Spleen (tissue), 11 donors: Measurements from ENCODE around the gene DNAJC17. TPM values are rescaled to one million over a fixed set of nuclear protein-coding genes. Genes with fewer than 3 reads are reported as not detected.

Experiments
- DNase-seq: peaks from one replicate; pipeline ENCODE4 v3.0.0-alpha.2; 2020
- H3K27ac ChIP-seq, 8 donors: fragments of 200-600 bp; sonication (generic) in 7 of 8; 1 replicate in 4 of 8; 2 replicates in 4 of 8; pipeline versions ENCODE4 v1.5.0 to v1.8.0; 2016 to 2021; ENCODE audit warnings: inconsistent platforms in 4 of 8, mild to moderate bottlenecking in 4 of 8, moderate library complexity in 1 of 8
- H3K27me3 ChIP-seq, 7 donors: fragments of 200-600 bp; sonication (generic) in 6 of 7; replicated peaks in 1 of 7; 1 replicate in 4 of 7; 2 replicates in 3 of 7; pipeline versions ENCODE4 v1.5.0 to v1.8.0; 2016 to 2021; ENCODE audit warnings: inconsistent platforms in 3 of 7, mild to moderate bottlenecking in 1 of 7
- H3K36me3 ChIP-seq, 6 donors: fragments of 200-600 bp; sonication (generic) in 5 of 6; 1 replicate in 4 of 6; 2 replicates in 2 of 6; pipeline versions ENCODE4 v1.5.0 to v1.8.0; 2016 to 2021; ENCODE audit warnings: inconsistent platforms in 2 of 6
- H3K4me1 ChIP-seq, 6 donors: fragments of 200-600 bp; sonication (generic) in 5 of 6; 1 replicate in 3 of 6; 2 replicates in 3 of 6; pipeline versions ENCODE4 v1.5.0 to v1.8.0; 2016 to 2021; ENCODE audit warnings: inconsistent platforms in 3 of 6
- H3K4me3 ChIP-seq, 8 donors: fragments of 200-600 bp; sonication (generic) in 7 of 8; 1 replicate in 4 of 8; 2 replicates in 4 of 8; pipeline versions ENCODE4 v1.5.0 to v1.8.0; 2016 to 2021; ENCODE audit warnings: inconsistent platforms in 4 of 8, mild to moderate bottlenecking in 4 of 8, moderate library complexity in 2 of 8
- H3K9me3 ChIP-seq, 8 donors: fragments of 200-600 bp; sonication (generic) in 7 of 8; 1 replicate in 4 of 8; 2 replicates in 4 of 8; pipeline versions ENCODE4 v1.5.0 to v1.8.0; 2016 to 2021; ENCODE audit warnings: inconsistent platforms in 4 of 8
- POLR2A ChIP-seq, 3 donors: fragments of 450-650 bp; IDR thresholded peaks; one replicate each; pipeline ENCODE4 v1.5.1; 2017; ENCODE audit warnings: antibody characterized with exemption in 3 of 3, mild to moderate bottlenecking in 1 of 3
- POLR2AphosphoS5 ChIP-seq, 3 donors: sonication (generic); formaldehyde crosslinking; IDR thresholded peaks; one replicate each; pipeline ENCODE4 v1.5.1; 2017; ENCODE audit warnings: antibody characterized with exemption in 3 of 3
- WGBS, 5 donors: extraction: QIAGEN DNeasy Blood & Tissue Kit in 3 of 5; methylation state at CpG; one replicate each; pipeline versions ENCODE4 v1.1.5 to v1.1.7; 2013 to 2018; 5-methylcytosine and 5-hydroxymethylcytosine counted together
- intact Hi-C: fragments of 100-400 bp; cut with DNase I; formaldehyde crosslinking; loops from one replicate; pipeline ENCODE4 v1.15.0; 2023; ENCODE audit warnings: low total_unique reads
- polyA plus RNA-seq, 3 donors: library from polyadenylated mRNA; stranded (reverse); fragments of 200-250 nt; gene quantifications; one replicate each; pipeline ENCODE4 v1.2.1, GENCODE V29; 2013
- total RNA-seq, 7 donors: library from RNA; depleted of rRNA in 3 of 7; stranded (reverse); fragments of >200 nt in 3 of 7; fragmentation: NEBNext Ultra II Directional in 4 of 7; extraction: Animal tissue kit (Norgen Biotek cat#: 25700) in 4 of 7; gene quantifications; one replicate each; pipeline versions ENCODE4 v1.1.0 to v1.2.1, GENCODE V29; 2016 to 2021
- TF ChIP-seq, protein P1 (sequence below), 11 experiments: fragments of 200-600 bp in 7 of 11; fragments of 450-650 bp in 4 of 11; sonication (generic) in 4 of 11; IDR thresholded peaks in 8 of 11; conservative IDR thresholded peaks in 3 of 11; 1 replicate in 7 of 11; 2 replicates in 4 of 11; pipeline versions ENCODE4 v1.4.0 to v1.8.0; 2016 to 2021; ENCODE audit warnings: antibody characterized with exemption in 11 of 11, inconsistent platforms in 4 of 11, mild to moderate bottlenecking in 1 of 11
- donor health status: healthy with polysubstance abuse.
- donor health status: DM: no; HTN: no; CAD: no; lungs with moderate emphysema.
- donor health status: DM: no; HTN: no; CAD: no.
- donor health status: Bipolar disorder and iron deficiency.
- donor health status: healthy.
- donor health status: DM: no; HTN: no; CAD: no.
- donor health status: DM: yes; HTN: yes; CAD: no.

The DNAJC17 gene
- total and polyA plus RNA-seq, 10 donors: 16.2 to 61.5 (median 44.7) TPM

DNA sequence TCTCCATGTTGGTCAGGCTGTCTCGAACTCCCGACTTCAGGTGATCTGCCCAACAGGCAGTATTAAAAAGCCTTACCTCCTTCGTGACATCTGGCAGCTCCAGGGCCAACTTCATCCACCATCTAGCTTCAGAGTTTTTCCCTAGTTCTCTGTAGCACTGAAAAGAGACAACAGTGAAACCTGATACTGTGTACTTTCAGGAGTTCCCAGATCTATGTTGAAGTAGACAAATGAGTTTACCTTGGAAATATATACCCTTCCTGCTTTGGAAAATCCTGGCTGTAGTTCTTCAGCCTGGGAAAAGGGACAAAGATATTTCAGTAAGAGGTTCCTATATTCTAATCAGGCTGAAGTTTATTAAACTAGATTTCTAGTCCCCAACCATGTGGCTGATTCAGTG, 70.2 kb downstream of the DNAJC17 start:
- no peaks in the 10 kb centered on the region for H3K27me3 ChIP-seq
- no peak for DNase-seq
- no peaks in the 10 kb centered on the region for H3K9me3 ChIP-seq
- WGBS, 5 donors: 93 to 97% (median 94%) methylated on average over 3 of the region's 3 CpGs
- no peak overlapping the region for H3K27ac ChIP-seq
- no peak overlapping the region for H3K4me3 ChIP-seq
- intact Hi-C loops: no loop called here
- TF ChIP-seq POLR2AphosphoS5 (IDR thresholded peaks at IDR 0.05): no peak
- TF ChIP-seq, protein P1, sequence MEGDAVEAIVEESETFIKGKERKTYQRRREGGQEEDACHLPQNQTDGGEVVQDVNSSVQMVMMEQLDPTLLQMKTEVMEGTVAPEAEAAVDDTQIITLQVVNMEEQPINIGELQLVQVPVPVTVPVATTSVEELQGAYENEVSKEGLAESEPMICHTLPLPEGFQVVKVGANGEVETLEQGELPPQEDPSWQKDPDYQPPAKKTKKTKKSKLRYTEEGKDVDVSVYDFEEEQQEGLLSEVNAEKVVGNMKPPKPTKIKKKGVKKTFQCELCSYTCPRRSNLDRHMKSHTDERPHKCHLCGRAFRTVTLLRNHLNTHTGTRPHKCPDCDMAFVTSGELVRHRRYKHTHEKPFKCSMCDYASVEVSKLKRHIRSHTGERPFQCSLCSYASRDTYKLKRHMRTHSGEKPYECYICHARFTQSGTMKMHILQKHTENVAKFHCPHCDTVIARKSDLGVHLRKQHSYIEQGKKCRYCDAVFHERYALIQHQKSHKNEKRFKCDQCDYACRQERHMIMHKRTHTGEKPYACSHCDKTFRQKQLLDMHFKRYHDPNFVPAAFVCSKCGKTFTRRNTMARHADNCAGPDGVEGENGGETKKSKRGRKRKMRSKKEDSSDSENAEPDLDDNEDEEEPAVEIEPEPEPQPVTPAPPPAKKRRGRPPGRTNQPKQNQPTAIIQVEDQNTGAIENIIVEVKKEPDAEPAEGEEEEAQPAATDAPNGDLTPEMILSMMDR (IDR thresholded peaks at IDR 0.05 in 8 of 11, conservative IDR thresholded peaks at IDR 0.05 in 3 of 11): no peak
- no peaks in the 10 kb centered on the region for H3K4me1 ChIP-seq
- peaks cover 3 to 100% (median 76%) of the 10 kb centered on the region in 6 donors for H3K36me3 ChIP-seq

DNA sequence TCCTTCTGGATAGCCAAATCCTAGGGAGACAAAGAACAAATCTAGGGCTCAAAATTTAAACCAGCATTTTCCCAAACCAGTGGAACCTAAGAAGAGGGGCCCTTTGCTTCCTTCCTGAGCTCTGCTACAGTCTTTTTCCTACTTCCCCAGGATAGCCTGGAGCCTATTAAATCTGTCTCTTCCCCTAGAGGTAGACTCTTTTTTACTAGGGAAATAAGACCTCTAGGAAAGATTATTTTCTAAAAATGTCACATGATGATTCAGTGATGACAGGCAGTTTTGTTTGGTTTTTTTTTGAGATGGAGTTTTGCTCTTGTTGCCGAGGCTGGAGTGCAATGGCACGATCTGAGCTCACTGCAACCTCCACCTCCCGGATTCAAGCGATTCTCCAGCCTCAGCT, 70.7 kb downstream of the DNAJC17 start:
- WGBS, 5 donors: 92 to 96% (median 96%) methylated on average over 4 of the region's 4 CpGs
- TF ChIP-seq POLR2A (IDR thresholded peaks at IDR 0.05): no peak
- TF ChIP-seq, protein P1 (IDR thresholded peaks at IDR 0.05 in 8 of 11, conservative IDR thresholded peaks at IDR 0.05 in 3 of 11): no peak
- TF ChIP-seq POLR2AphosphoS5 (IDR thresholded peaks at IDR 0.05): no peak
- H3K36me3 ChIP-seq: peaks cover 3 to 100% (median 80%) of the 10 kb centered on the region in 6 donors

DNA sequence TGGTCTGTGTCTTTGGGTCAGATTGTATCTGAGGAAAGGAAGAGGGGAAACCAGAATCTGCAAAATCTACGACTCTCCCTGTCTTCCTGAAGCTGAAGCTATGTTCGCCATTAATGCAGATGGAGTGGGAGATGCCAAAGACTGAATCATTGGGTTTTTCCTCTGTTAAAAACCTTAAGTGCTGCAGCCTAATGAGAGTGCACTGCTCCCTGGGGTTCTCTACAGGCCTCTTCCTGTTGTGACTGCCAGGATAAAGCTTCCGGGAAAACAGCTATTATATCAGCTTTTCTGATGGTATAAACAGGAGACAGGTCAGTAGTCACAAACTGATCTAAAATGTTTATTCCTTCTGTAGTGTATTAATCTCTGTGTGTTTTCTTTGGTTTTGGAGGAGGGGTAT, 76.2 kb downstream of the DNAJC17 start:
- Histone ChIP-seq H3K4me3 (no peak overlapping the region), H3K36me3 (peaks cover 0 to 82% (median 37%) of the 10 kb centered on the region in 6 donors), H3K27me3 (no peaks in the 10 kb centered on the region), H3K4me1 (no peaks in the 10 kb centered on the region), H3K27ac (no peak overlapping the region), H3K9me3 (no peaks in the 10 kb centered on the region)
- TF ChIP-seq, protein P1 (IDR thresholded peaks at IDR 0.05 in 8 of 11, conservative IDR thresholded peaks at IDR 0.05 in 3 of 11): no peak
- TF ChIP-seq POLR2A (IDR thresholded peaks at IDR 0.05): no peak
- TF ChIP-seq POLR2AphosphoS5 (IDR thresholded peaks at IDR 0.05): no peak
- intact Hi-C loops: no loop called here
- no peak for DNase-seq
- WGBS, 5 donors: 64 to 83% (median 78%) methylated on average over 3 of the region's 3 CpGs

More for the DNA sequence above, 70.7 kb downstream of the DNAJC17 start:
- Histone ChIP-seq H3K27ac (no peak overlapping the region), H3K27me3 (no peaks in the 10 kb centered on the region), H3K4me1 (no peaks in the 10 kb centered on the region), H3K4me3 (no peak overlapping the region), H3K9me3 (no peaks in the 10 kb centered on the region)
- DNase-seq: no peak
- intact Hi-C loops: no loop called here

DNA sequence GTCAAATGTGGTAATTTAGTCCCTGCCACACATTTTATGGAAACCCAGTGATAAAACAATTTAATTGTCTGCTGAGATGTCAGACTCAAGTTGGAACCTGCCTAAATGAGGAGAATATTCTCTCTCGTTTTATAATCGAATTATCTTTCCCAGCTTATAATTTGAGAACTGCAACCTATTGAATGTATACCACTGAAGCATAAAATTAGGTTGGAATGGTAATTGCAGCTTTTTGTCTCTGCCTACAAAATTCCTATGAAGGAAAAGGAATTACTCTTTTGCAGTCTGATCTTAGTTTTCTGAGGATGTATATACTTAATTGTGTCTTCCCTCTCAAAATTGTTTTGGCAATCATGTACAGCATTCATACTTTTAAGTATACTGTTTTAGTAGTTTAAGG, 83.4 kb downstream of the DNAJC17 start:
- no peaks in the 10 kb centered on the region for H3K4me1 ChIP-seq
- intact Hi-C loops: no loop called here
- H3K27me3 ChIP-seq: no peaks in the 10 kb centered on the region
- no peak for DNase-seq
- no peak overlapping the region for H3K27ac ChIP-seq
- WGBS, 5 donors: 93 to 96% (median 94%) methylated on average over 2 of the region's 2 CpGs
- TF ChIP-seq POLR2A (IDR thresholded peaks at IDR 0.05): no peak
- TF ChIP-seq, protein P1 (IDR thresholded peaks at IDR 0.05 in 8 of 11, conservative IDR thresholded peaks at IDR 0.05 in 3 of 11): no peak
- TF ChIP-seq POLR2AphosphoS5 (IDR thresholded peaks at IDR 0.05): no peak
- H3K9me3 ChIP-seq: no peaks in the 10 kb centered on the region
- peaks cover 0 to 42% (median 0%) of the 10 kb centered on the region in 6 donors for H3K36me3 ChIP-seq
- H3K4me3 ChIP-seq: no peak overlapping the region
